ENCODE results near the gene AGO3. TPM values are rescaled to one million over a fixed set of nuclear protein-coding genes. Genes with fewer than 3 reads are reported as not detected.
A peak's percentile ranks its signal among the peaks of the same experiment; 100 is the strongest.
"Not testable (repeated sequence)": the region's sequence is repeated elsewhere in the genome, so short reads cannot be mapped to it uniquely, and the experiment has no call there.

The AGO3 gene
- total RNA-seq, 1 experiment from 2014 or later = 13.3 TPM

GRCh38 chr1:35924838-35925237, 6.1 kb upstream of the AGO3 start:
- no peak for DNase-seq (ENCODE audit: low read depth)

DNA sequence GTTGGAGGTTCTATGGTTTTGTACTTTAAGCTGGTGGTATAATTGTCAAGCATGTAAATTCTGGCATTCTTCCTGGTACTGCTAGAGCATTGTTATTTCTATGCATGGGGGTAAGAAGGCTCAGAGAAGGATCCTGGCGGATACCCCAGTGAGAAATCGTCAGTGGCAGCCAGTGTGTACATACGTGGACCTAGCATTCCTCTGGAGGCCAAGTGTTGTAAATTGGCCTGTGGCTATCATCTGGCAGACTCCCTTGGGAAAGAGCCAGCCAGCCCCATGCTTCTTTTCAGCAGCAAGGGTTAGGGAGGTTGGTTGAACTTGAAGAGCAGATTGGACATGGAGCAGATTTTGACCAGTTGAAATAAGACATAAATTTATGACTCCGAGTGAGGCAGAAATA, 5.2 kb upstream of the AGO3 start:
- no peak for DNase-seq (ENCODE audit: low read depth)

DNA sequence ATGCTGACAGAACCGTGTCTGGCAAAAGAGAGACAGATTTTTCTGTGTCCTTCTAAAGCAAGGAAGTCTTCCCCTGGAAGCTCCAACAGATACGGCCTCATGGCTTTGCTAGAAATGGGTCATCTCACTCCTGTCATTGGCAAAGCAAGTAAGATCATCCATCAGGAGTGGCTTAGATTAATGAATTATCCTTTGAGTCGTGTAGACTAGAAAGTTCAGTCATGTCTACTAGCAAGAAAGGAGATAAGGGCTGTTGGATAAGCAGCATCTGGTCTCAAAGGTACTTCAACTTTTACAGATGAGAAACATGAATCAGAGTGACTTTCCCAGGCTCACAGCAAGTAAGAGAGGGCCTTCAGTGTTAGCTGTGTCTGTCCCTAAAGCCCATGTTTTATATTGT, 3.4 kb upstream of the AGO3 start:
- no peak for DNase-seq (ENCODE audit: low read depth)

DNA sequence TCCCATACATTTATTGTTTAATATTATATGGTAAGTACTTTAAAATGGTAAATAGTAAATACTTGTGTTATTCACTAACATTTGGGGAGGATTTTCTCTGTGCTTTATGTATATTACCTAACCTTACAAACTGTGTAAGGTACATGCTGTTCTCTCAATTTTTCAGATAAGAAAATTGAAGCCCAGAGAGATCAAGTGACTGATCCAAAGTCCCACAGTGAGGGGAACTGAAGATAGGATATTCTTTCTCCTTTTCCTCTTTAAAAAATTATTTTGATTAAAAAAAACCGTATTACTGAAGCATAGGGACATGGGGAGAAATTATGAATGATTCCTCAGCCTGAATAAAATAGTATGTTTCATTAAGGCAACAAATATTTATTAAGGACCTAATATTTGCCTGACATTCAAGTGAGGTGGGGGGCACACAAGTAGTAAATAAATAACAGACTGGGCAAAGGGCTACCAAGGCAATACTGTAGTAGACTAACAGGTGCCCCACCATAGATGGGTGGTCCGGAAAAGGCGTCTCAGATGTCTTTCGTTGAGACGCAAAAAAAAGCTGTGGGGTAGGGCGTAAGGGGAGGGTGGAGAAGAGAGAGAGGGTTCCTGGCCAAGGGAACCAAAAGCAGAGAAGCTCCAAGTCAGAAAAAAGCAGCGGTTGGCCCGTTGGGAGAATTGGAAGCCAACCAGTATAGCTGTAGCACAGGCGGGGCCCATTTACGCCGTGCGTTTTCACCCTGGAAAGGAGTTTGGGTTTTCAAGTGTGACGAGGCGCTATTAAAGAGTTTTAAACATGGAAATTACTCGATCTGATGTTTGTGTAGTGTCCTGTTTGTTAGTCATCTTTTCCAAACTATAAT, 944 bp upstream of the AGO3 start:
- peak; percentile 52 for DNase-seq (ENCODE audit: low read depth)

DNA sequence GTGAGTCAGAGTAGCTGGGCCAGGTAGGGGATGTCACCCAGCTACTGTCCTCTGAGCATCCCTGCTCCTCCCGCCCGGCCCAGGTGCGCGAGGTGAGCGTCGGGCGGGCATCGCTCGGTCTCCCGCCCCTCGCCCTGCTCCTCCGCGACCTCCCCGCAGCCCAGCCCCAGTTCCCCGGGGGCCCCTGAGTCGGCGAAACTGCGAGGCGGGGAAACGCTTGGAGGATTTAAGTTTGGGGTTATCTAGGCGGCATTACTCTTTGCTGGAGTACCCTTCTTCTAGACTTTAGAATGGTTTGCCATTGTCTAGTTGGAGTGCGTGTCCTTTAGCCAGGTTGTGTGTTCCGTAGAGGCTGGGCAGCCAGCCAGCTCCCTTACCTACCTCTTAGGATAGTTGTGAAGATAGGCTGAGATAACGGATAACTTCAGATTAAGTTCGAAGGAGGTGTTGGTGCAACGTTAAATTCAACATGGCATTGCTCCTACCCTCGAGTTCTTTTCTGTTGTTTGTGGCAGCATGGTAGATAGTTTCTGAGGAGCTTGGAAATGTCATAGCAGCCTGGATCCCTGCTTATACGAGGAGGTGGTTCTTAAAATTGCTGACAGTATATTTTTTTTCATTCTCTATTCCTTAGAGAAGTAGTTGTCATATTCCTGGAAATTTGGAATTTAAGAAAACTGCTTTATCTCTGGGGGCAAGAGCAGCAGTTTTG, 697 bp downstream of the AGO3 start:
- no peak for DNase-seq (ENCODE audit: low read depth)

DNA sequence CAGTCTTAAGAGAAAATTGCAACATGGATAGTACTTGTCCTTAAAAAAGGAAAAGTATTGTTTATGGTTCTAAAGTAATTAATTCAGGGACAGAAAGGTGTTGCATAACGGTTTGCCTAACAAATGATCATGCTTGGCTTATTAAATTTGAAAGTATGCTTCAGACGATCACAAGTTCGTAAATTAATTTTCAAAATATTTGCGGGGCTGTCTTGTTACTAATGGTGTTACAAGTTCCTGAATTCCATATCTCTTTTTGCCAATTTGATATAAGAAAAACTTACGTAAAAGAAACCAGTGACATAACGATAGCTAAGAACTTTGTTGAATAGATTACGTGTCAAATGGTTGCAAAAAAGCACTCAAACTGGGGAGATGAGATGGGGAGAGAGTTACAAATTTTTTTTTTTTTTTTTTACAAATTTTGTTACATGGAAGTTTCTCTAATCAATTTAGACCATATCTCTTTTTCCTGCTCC, 1.3 kb downstream of the AGO3 start:
- DNase-seq (ENCODE audit: low read depth) = no peak

DNA sequence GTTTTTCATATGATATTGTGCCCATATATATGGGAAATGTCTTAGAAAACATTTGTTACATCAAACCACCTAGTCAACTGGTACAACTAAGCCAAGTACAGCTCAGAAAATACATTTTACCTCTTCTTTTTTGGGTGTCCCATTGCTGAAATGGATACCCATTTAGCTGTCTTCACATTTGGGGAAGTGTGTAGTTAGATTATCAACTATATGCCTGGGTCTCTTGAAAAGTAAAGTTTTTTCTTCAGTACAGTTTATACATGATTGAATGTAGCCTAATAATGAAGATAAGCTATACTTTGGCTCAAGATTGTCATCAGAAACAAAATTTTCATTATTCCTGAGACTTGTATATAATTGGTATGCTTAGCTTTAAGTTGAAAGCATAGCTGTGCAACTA, 2.0 kb downstream of the AGO3 start:
- no peak for DNase-seq (ENCODE audit: low read depth)

GRCh38 chr1:35935442-35936388, 4.8 kb downstream of the AGO3 start:
- no peak for DNase-seq (ENCODE audit: low read depth)

GRCh38 chr1:35936838-35937237, 5.9 kb downstream of the AGO3 start:
- no peak for DNase-seq (ENCODE audit: low read depth)

DNA sequence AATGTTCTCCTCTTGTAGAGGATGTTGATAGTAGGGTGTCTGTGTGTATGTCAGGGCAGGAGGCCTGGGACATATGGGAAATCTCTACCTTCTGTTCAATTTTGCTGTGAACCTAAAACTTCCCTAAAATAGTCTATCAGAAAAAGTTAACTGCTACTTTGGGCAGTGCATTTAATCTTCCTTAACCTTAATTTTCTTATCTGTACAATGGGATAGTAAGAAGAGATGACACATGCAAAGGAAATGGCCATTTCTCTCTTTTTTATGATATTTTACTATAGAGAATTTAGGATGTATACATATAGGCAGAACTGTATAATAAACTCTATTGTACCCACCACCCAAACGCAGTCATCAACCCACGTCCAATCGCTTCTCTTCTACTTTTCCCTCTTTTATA, 8.6 kb downstream of the AGO3 start:
- DNase-seq (ENCODE audit: low read depth) = no peak

DNA sequence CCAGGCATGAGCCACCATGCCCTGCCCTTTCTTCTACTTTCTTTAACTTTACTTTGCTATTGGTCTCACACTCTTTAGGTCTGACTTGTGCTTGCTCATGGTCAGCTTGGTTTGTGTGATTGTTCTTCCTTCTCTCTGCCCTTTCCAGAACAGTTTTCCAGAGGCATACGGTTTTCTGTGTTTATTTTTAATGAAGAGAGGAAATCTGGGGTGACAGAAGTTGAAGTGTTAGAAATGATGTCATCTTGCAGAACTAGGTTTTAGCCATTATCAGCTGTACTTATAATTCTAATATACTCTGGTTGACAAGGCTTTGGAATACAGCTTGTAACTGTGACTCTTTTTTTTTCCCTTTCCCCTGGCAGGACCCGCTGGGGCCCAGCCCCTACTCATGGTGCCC, 14.4 kb downstream of the AGO3 start:
- DNase-seq (ENCODE audit: low read depth) = no peak

GRCh38 chr1:35947547-35947946, 16.6 kb downstream of the AGO3 start:
- no peak for DNase-seq (ENCODE audit: low read depth)

GRCh38 chr1:35958558-35958957, 27.7 kb downstream of the AGO3 start:
- no peak for DNase-seq (ENCODE audit: low read depth)

DNA sequence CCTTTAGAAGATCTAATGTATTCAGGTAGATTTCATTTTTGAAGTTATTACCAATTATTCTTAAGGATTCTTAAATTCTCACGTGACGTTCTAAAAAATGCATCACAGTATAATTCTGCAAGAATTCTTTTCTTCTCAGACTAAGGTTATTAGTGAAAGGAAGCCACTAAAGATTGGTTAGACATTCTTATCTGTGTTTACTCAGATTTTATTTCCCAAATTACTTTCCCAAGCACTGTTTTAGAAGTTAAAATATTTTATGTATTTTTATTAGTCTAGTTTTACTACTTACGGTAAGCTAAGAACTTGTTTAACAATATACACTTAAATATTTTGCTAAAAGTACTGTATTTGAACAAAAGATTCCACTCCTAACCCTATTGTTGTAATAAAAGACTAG, 28.4 kb downstream of the AGO3 start:
- DNase-seq (ENCODE audit: low read depth) = no peak

DNA sequence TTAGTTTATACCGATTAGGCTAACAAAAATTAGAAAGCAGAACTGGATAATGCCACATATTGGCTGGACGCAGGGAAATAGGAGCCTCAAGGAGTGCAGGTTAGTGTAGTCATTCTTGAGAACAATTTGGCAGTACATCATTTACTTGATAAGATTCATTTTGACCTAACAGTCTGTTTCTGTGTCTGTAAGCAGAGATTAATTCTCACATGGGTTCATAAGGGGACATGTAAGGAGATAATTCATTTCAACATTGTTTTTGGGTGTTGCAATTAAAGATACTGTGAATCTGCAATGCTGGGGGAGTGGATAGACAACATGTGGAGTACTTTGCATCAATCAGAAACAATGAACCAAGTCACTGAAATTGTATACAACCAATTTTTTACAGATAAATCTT, 32.0 kb downstream of the AGO3 start:
- no peak for DNase-seq (ENCODE audit: low read depth)

- DNase-seq (ENCODE audit: low read depth) = not testable (repeated sequence)
Measured at GRCh38 chr1:35964277-35964676, 33.4 kb downstream of the AGO3 start.

GRCh38 chr1:35968396-35968795, 37.5 kb downstream of the AGO3 start:
- no peak for DNase-seq (ENCODE audit: low read depth)

- no peak for DNase-seq (ENCODE audit: low read depth)
Measured at GRCh38 chr1:35971601-35972000, 40.7 kb downstream of the AGO3 start.

- not testable (repeated sequence) for DNase-seq (ENCODE audit: low read depth)
Measured at GRCh38 chr1:35972631-35973030, 41.7 kb downstream of the AGO3 start.

DNA sequence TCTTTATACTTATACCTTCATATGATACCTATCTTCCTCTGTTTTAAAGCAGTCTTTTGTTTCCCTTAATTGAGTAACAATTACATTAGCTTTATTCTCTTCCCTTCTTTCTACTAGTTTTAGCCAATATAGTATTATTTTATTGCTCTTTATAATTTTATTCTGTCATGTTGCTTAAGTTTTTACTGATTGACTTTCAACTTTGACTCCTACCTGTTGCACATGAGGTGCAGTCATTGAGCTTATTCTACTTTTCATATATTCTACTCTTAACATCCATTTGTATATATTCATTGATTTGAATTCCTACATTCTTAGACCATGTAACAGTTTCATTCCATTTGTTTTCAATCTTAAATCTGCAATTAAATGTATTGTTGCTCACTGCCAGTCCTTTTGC, 49.2 kb downstream of the AGO3 start:
- no peak for DNase-seq (ENCODE audit: low read depth)

DNA sequence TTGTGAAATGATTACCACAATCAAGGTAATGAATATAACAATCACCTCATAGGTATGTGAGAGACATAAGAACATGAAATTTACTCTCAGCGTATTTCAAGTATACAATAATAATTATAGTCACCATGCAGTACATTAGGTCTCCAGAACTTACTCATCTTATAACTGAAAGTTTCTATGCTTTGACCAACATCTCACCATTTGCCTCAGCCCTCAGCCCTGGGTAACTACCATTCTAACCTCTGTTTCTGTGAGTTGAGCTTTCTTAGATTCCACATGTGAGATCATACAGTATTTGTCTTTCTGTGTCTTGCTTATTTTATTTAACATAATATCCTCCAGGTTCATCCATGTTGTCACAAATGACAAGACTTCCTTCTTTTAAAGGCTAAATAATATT, 57.3 kb downstream of the AGO3 start:
- DNase-seq (ENCODE audit: low read depth) = no peak
